Ectodermal cell (in vitro differentiated cells): Measurements from ENCODE around the gene SPG7.

Experiments
- H3K27ac ChIP-seq: 2 replicates; pipeline ENCODE4 v1.7.0; 2013; ENCODE audit warnings: mild to moderate bottlenecking, low read depth, low read length; ENCODE audit not compliant: insufficient read depth, poor library complexity, severe bottlenecking
- H3K27me3 ChIP-seq: 2 replicates; pipeline ENCODE4 v1.7.0; 2013; ENCODE audit warnings: mild to moderate bottlenecking, low read length; ENCODE audit not compliant: insufficient read depth, control insufficient read depth, poor library complexity, severe bottlenecking
- H3K36me3 ChIP-seq: one replicate; pipeline ENCODE4 v1.7.0; 2013; ENCODE audit warnings: low read length; ENCODE audit not compliant: control insufficient read depth, insufficient read depth
- H3K4me1 ChIP-seq: one replicate; pipeline ENCODE4 v1.7.0; 2013; ENCODE audit warnings: low read length; ENCODE audit not compliant: control insufficient read depth, insufficient read depth
- H3K4me3 ChIP-seq: 2 replicates; pipeline ENCODE4 v1.7.0; 2013; ENCODE audit warnings: low read depth, low read length, control low read depth; ENCODE audit not compliant: insufficient read depth
- H3K9me3 ChIP-seq: 2 replicates; pipeline ENCODE4 v1.7.0; 2013; ENCODE audit warnings: mild to moderate bottlenecking, low read length, moderate library complexity; ENCODE audit not compliant: control insufficient read depth
- WGBS, 2 experiments: methylation state at CpG; one replicate each; pipeline ENCODE4 v1.1.7; 2013; ENCODE audit warnings: missing lambda C conversion rate in 2 of 2; 5-methylcytosine and 5-hydroxymethylcytosine counted together

The SPG7 gene

DNA sequence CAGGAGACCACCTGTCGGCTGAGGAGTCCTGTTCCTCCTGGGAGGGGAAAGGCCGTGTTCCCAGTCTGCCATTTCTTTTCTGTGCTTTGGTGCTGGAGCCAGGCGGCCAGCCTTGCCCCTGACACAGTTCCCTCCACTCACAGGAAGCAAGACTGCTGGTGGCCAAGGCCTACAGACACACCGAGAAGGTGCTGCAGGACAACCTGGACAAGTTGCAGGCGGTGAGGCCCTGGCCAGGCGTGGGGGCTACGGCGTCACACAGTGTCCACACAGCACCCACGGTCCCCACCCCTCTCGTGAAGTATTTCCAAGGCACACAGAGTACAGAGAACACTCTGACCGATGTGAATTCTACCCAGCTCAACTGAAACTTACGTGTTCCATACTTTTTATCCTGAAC, 46.1 kb downstream of the SPG7 start:
- peaks cover 46% of the 10 kb centered on the region for H3K36me3 ChIP-seq

DNA sequence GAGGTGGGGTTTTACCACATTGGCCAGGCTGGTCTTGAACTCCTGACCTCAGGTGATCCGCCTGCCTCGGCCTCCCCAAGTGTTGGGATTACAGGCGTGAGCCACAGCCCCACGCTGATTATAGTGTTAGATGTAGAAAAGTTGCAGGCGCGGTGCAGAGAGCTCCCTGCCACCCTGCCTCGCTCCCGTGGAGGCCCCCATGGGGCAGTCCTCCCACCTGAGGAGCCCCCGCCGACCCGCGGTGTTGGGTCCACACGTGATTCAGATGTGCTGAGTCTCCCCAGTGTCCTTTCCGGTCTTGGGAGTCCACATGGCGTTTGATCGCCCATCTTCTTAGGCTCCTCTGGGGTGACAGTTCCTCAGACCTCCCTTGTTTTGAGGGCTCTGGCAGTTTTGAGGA, 47.1 kb downstream of the SPG7 start:
- no peak overlapping the region for H3K4me3 ChIP-seq
- H3K27ac ChIP-seq, result no peak overlapping the region
- 94 to 95% methylated on average over 16 of the region's 16 CpGs for WGBS, 2 experiments
- no peaks in the 10 kb centered on the region for H3K27me3 ChIP-seq
- no peaks in the 10 kb centered on the region for H3K9me3 ChIP-seq
- H3K4me1 ChIP-seq, result peaks cover 7% of the 10 kb centered on the region
- H3K36me3 ChIP-seq, result peaks cover 46% of the 10 kb centered on the region

More for the DNA sequence above, 46.1 kb downstream of the SPG7 start:
- Histone ChIP-seq H3K4me3 (no peak overlapping the region), H3K27me3 (no peaks in the 10 kb centered on the region), H3K4me1 (peaks cover 7% of the 10 kb centered on the region), H3K27ac (no peak overlapping the region), H3K9me3 (no peaks in the 10 kb centered on the region)
- WGBS, 2 experiments, result 96% methylated on average over 12 of the region's 12 CpGs

DNA sequence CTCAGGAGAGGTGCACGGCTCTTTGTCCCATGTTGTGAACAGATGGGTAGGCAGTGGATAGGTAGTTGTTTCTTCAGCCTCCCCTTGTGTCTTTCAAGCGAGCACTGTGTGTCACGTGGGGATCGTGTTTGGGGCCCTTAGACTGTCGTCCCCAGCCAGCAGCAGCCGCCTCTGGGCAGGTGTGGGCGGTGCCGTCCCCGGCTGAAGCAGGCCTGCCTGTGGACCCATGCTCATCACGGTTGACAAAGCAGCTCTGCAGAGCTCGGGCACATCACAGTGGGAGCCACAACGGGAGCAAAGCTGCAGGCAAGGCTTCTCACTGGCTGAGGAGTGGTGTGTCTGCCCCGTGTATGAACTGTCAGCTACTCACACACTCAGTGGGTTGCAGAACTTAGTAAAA, 47.6 kb downstream of the SPG7 start:
- Histone ChIP-seq H3K36me3 (peaks cover 43% of the 10 kb centered on the region), H3K27me3 (no peaks in the 10 kb centered on the region), H3K9me3 (no peaks in the 10 kb centered on the region), H3K27ac (no peak overlapping the region), H3K4me3 (no peak overlapping the region), H3K4me1 (peaks cover 7% of the 10 kb centered on the region)
- WGBS, 2 experiments, result 94 to 95% methylated on average over 13 of the region's 13 CpGs

DNA sequence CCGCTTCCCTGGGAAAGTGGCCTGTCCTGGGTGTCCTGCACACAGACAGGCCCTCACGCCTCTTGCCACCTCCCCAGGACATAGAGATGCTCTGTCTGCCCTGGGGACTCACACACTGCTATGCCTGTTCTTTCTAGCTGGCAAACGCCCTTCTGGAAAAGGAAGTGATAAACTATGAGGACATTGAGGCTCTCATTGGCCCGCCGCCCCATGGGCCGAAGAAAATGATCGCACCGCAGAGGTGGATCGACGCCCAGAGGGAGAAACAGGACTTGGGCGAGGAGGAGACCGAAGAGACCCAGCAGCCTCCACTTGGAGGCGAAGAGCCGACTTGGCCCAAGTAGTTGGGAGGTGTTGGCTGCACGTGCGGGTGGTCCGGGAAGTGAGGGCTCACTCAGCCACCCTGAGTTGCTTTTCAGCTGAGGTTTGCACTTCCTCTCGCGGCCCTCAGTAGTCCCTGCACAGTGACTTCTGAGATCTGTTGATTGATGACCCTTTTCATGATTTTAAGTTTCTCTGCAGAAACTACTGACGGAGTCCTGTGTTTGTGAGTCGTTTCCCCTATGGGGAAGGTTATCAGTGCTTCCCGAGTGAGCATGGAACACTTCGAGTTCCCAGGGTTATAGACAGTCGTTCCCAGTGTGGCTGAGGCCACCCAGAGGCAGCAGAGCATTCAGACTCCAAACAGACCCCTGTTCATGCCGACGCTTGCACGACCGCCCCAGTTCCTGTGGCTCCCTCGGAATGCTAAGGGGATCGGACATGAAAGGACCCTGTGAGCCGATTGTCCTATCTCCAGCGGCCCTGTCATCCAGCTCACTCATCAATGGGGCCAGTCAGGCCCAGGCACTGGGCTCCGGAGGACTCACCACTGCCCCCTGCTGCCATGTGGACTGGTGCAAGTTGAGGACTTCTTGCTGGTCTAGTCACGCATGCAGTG, 48.8 kb downstream of the SPG7 start:
- Histone ChIP-seq H3K9me3 (no peaks in the 10 kb centered on the region), H3K4me1 (peaks cover 13% of the 10 kb centered on the region), H3K27me3 (no peaks in the 10 kb centered on the region), H3K27ac (peak overlapping the region; percentile 76), H3K4me3 (no peak overlapping the region), H3K36me3 (peaks cover 44% of the 10 kb centered on the region)
- 75 to 80% methylated on average over 34 of the region's 34 CpGs for WGBS, 2 experiments

DNA sequence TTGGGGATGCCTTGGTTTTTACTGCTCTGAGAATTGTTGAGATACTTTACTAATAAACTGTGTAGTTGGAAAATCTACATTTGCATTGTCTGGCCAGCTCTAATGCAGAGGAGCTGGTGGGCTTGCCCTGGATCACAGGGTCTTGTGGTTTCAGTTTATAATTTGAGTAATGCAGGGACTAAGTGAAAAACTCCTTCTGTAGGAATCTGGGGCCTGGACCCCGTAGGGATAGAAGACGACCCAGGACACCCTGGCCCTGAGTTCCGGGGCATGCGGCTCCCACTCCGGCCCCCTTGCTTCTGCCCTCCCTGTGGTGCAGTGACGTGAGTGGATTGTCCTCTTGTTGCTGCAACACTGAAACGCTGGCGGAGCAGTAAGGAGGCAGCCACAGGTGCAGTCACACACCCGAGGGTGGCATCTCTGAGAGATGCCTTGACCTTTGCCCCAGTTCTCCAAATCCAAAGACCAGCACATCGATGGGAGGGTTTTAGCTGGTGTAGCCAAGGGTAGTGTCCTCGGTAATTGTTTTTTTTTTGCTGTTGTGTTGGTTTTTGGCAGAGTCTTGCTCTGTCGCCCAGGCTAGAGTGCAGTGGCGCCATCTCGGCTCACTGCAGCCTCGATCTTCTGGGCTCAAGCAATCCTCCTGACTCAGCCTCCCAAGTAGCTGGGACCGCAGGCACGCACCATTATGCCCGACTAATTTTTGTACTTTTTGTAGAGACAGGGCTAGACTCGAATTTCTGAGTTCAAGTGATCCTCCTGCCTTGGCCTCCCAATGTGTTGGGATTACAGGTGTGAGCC, 49.7 kb downstream of the SPG7 start:
- Histone ChIP-seq H3K9me3 (no peaks in the 10 kb centered on the region), H3K36me3 (peaks cover 44% of the 10 kb centered on the region)
- WGBS, 2 experiments, result 92 to 95% methylated on average over 19 of the region's 19 CpGs

DNA sequence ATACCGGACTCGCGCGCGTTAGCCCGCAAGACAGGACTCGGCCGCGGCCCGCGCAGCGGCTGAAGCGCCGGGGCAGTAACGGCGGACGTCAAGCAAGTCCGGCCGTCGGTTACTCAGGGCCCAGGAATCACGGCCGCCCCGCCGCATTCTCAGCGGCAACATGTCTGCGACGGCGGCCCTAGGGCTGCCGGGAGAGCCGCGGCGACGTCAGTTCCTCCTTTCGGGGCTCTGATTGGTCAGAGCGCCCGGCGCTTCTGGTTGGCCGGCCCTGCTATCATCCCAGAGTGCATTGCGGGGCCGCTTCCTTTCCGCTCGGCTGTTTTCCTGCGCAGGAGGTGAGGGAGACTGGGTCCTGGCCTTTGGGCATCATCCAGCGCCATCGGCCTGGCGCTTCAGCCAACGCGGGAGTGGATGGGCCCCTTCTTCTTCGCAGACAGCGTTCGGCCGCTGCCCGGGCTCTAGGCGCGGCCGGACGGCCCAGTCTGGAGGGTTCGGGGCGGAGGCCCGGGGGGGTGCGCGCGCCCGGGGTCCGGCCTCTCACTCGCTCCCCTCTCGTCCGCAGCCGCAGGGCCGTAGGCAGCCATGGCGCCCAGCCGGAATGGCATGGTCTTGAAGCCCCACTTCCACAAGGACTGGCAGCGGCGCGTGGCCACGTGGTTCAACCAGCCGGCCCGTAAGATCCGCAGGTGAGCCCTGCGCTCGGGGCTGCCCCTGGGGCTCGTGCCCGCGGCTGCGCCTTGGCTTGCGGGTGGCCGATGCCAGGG, 52.4 kb downstream of the SPG7 start, which contains the start of gene RPL13:
RPL13 (plus strand) TSS at position 305 of the 764 bp plus-strand sequence; CDS start at position 583, 278 bp downstream.
- Histone ChIP-seq H3K4me1 (peaks cover 25% of the 10 kb centered on the region), H3K27ac (peak within 1 kb of the TSS; percentile 94), H3K4me3 (peak within 1 kb of the TSS; percentile 99), H3K27me3 (no peaks in the 10 kb centered on the region), H3K36me3 (peaks cover 42% of the 10 kb centered on the region), H3K9me3 (no peaks in the 10 kb centered on the region)
- WGBS, 2 experiments, result 0% methylated on average over 87 of the region's 87 CpGs

More for the DNA sequence above, 49.7 kb downstream of the SPG7 start:
- H3K27ac ChIP-seq, result peak overlapping the region; percentile 6
- peaks cover 22% of the 10 kb centered on the region for H3K4me1 ChIP-seq
- H3K4me3 ChIP-seq, result no peak overlapping the region
- H3K27me3 ChIP-seq, result no peaks in the 10 kb centered on the region

DNA sequence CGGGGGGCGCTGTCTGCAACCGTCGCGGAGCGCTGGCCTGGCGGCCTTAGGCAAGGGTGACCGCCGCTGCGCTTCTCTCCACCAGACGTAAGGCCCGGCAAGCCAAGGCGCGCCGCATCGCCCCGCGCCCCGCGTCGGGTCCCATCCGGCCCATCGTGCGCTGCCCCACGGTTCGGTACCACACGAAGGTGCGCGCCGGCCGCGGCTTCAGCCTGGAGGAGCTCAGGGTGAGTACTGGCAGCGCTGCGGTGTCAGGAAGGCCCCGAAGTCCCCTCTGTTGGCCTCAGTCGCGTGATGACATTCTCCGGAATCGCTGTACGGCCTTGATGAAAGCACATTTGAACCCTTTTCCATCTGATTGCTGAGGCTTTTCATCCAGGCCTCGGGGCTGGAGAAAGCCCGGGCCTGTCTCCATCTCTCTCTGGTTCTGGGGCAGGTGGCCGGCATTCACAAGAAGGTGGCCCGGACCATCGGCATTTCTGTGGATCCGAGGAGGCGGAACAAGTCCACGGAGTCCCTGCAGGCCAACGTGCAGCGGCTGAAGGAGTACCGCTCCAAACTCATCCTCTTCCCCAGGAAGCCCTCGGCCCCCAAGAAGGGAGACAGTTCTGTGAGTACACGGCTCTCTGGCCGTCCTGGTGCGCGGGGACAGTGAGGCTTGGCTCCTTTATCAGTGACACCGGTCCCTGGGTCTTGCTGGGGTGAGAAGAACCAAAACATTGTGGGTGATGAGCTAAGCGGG, 53.1 kb downstream of the SPG7 start:
- Histone ChIP-seq H3K27me3 (no peaks in the 10 kb centered on the region), H3K4me1 (peaks cover 28% of the 10 kb centered on the region), H3K36me3 (peaks cover 34% of the 10 kb centered on the region), H3K4me3 (peak overlapping the region; percentile 99), H3K9me3 (no peaks in the 10 kb centered on the region), H3K27ac (peak overlapping the region; percentile 94)
- WGBS, 2 experiments, result 4% methylated on average over 58 of the region's 58 CpGs

DNA sequence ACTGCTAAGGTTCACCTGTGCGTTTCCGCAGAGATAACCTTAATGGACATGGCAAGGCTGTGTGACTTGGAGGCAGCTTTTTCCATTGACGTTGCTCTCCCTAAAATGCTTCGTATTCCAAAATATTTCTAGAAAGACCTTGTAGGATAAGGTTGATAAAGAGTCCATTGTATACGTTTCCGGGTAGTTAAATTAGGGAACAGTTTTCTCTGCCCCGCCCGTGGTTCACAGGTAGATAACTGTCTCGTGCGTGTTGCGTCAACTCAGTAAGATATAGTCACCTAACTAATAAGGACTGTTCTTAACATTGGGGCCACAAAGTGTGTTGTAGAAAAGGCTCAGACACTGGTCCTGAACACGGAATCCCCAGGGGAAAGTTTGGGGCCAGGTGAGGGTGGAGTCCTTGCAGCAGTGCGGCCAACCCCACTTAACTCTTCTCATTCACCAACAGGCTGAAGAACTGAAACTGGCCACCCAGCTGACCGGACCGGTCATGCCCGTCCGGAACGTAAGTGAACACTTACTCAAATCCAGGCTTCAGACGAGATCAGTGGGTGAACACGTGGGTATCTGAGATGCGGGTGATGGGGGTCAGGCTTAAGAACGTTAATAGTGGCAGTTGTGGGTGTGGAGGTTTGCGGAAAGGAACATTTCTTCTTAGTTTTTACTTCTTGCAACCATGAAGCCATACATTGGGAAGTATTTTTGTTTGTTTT, 53.8 kb downstream of the SPG7 start:
- Histone ChIP-seq H3K27me3 (no peaks in the 10 kb centered on the region), H3K4me3 (peak overlapping the region; percentile 99), H3K4me1 (peaks cover 24% of the 10 kb centered on the region), H3K9me3 (no peaks in the 10 kb centered on the region), H3K27ac (no peak overlapping the region), H3K36me3 (peaks cover 31% of the 10 kb centered on the region)
- 78 to 79% methylated on average over 23 of the region's 23 CpGs for WGBS, 2 experiments

DNA sequence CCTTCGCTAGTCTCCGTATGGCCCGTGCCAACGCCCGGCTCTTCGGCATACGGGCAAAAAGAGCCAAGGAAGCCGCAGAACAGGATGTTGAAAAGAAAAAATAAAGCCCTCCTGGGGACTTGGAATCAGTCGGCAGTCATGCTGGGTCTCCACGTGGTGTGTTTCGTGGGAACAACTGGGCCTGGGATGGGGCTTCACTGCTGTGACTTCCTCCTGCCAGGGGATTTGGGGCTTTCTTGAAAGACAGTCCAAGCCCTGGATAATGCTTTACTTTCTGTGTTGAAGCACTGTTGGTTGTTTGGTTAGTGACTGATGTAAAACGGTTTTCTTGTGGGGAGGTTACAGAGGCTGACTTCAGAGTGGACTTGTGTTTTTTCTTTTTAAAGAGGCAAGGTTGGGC, 54.7 kb downstream of the SPG7 start:
- Histone ChIP-seq H3K27ac (no peak overlapping the region), H3K9me3 (no peaks in the 10 kb centered on the region), H3K4me3 (no peak overlapping the region), H3K4me1 (peaks cover 22% of the 10 kb centered on the region), H3K36me3 (peaks cover 31% of the 10 kb centered on the region), H3K27me3 (no peaks in the 10 kb centered on the region)
- 90 to 94% methylated on average over 12 of the region's 12 CpGs for WGBS, 2 experiments
